SU-DHL-6 (cell line): ENCODE data around the gene COL4A1.

Source experiments
- H2AFZ ChIP-seq: fragments of 200-600 bp; sonication (generic); 2 replicates; pipeline ENCODE4 v1.6.1; 2014; ENCODE audit warnings: low read depth, mild to moderate bottlenecking, moderate library complexity, mixed read lengths, antibody characterized with exemption, low read length; ENCODE audit not compliant: severe bottlenecking
- H3F3A ChIP-seq: fragments of 200-600 bp; shearing (Covaris generic); 2 replicates; pipeline ENCODE4 v1.6.0; 2016; ENCODE audit warnings: antibody characterized with exemption, mild to moderate bottlenecking; ENCODE audit not compliant: insufficient read depth
- H3K27ac ChIP-seq: fragments of 200-600 bp; sonication (generic); 2 replicates; pipeline ENCODE4 v1.5.1; 2016; ENCODE audit warnings: low read depth, mild to moderate bottlenecking, low read length, moderate library complexity, mixed read lengths
- H3K27me3 ChIP-seq: fragments of 200-600 bp; sonication (generic), shearing (Covaris generic); 2 replicates; pipeline ENCODE4 v1.6.0; 2014; ENCODE audit warnings: mild to moderate bottlenecking, low read length
- H3K36me3 ChIP-seq: fragments of 200-600 bp; sonication (generic); 2 replicates; pipeline ENCODE4 v1.6.1; 2014; ENCODE audit warnings: mild to moderate bottlenecking, low read length, mixed read lengths
- H3K4me2 ChIP-seq: fragments of 300-600, 200-600 bp; shearing (Covaris generic), sonication (generic); 2 replicates; pipeline ENCODE4 v1.6.0; 2014; ENCODE audit warnings: low read length, low read depth, mild to moderate bottlenecking; ENCODE audit not compliant: poor library complexity, severe bottlenecking
- H3K4me3 ChIP-seq: fragments of 200-600 bp; sonication (generic); 2 replicates; pipeline ENCODE4 v1.5.1; 2014; ENCODE audit warnings: antibody characterized with exemption, low read length, mild to moderate bottlenecking, mixed read lengths; ENCODE audit not compliant: insufficient read depth, poor library complexity, severe bottlenecking
- H3K79me2 ChIP-seq: fragments of 200-600 bp; sonication (generic); 2 replicates; pipeline ENCODE4 v1.6.1; 2014; ENCODE audit warnings: mild to moderate bottlenecking, low read length, moderate library complexity; ENCODE audit not compliant: insufficient read depth
- H3K9ac ChIP-seq: fragments of 200-600 bp; sonication (generic); 2 replicates; pipeline ENCODE4 v1.7.0; 2014; ENCODE audit warnings: mild to moderate bottlenecking, low read length
- H3K9me2 ChIP-seq: fragments of 200-600 bp; sonication (generic); replicated peaks from 2 replicates; pipeline ENCODE4 v1.6.1; 2014; ENCODE audit warnings: low read length; ENCODE audit not compliant: insufficient read depth
- H3K9me3 ChIP-seq: fragments of 200-600 bp; sonication (generic); 2 replicates; pipeline ENCODE4 v1.6.1; 2014; ENCODE audit warnings: low read length, mixed read lengths; ENCODE audit not compliant: insufficient read depth
- H4K20me1 ChIP-seq: fragments of 200-600 bp; sonication (generic); 2 replicates; pipeline ENCODE4 v1.6.1; 2014; ENCODE audit warnings: low read depth, mild to moderate bottlenecking, antibody characterized with exemption, low read length, moderate library complexity, mixed read lengths
- EZH2phosphoT487 ChIP-seq: fragments of 200-600 bp; sonication (generic), shearing (Covaris generic); conservative IDR thresholded peaks from 2 replicates; pipeline ENCODE4 v1.6.1; 2018; ENCODE audit warnings: mild to moderate bottlenecking, antibody characterized with exemption, low read length, moderate library complexity, mixed read lengths
- TF ChIP-seq, protein P1 (sequence below): fragments of 200-600 bp; sonication (generic); IDR thresholded peaks from one replicate; pipeline ENCODE4 v1.5.1; 2017; ENCODE audit warnings: antibody characterized with exemption, mild to moderate bottlenecking, low read length, moderate library complexity; ENCODE audit not compliant: insufficient read depth, poor library complexity, severe bottlenecking

The COL4A1 gene

DNA sequence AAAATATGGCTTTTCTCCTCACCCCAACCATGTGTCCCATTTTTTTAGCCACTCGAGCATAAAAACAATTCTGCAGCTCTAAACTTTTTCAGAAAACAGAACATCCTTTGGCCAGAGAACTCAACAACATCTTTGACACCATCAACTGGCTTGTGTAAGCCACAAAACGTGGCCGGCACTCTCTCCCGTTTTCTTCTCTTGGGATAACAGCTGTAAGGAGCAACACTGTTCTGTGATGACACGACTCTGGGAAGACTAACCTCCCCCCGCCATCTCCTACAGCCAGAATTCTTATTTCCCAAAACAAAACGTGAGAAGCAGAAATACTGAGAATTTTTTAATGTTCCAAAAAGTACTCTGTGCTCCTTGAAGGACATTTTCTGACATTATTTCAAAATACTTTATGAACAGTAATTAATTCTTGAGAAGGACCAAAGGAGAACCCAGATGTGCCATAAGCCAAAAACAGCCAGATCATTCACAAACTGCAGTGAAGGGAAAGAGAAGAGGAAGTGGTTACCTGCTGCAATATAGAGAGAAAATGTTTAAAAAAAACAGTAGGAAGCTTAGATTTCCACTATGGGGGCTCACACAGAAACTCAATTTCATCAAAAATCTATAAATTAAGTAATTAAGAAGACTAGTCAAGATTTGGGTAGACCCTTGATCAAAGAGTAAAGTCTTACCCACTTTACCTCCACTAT, 25.8 kb downstream of the COL4A1 start:
- H3K9ac ChIP-seq: no peak overlapping the region
- H3K27me3 ChIP-seq: no peaks in the 10 kb centered on the region
- no peak overlapping the region for H3K27ac ChIP-seq
- no peaks in the 10 kb centered on the region for H3F3A ChIP-seq
- no peaks in the 10 kb centered on the region for H3K36me3 ChIP-seq
- H3K79me2 ChIP-seq: no peaks in the 10 kb centered on the region
- H3K9me3 ChIP-seq: no peaks in the 10 kb centered on the region
- no peaks in the 10 kb centered on the region for H4K20me1 ChIP-seq
- H3K4me3 ChIP-seq: no peak overlapping the region
- H3K9me2 ChIP-seq: no peaks in the 10 kb centered on the region
- no peak overlapping the region for H3K4me2 ChIP-seq
- H2AFZ ChIP-seq: no peak overlapping the region
- no peak for TF ChIP-seq EZH2phosphoT487
- TF ChIP-seq, protein P1, sequence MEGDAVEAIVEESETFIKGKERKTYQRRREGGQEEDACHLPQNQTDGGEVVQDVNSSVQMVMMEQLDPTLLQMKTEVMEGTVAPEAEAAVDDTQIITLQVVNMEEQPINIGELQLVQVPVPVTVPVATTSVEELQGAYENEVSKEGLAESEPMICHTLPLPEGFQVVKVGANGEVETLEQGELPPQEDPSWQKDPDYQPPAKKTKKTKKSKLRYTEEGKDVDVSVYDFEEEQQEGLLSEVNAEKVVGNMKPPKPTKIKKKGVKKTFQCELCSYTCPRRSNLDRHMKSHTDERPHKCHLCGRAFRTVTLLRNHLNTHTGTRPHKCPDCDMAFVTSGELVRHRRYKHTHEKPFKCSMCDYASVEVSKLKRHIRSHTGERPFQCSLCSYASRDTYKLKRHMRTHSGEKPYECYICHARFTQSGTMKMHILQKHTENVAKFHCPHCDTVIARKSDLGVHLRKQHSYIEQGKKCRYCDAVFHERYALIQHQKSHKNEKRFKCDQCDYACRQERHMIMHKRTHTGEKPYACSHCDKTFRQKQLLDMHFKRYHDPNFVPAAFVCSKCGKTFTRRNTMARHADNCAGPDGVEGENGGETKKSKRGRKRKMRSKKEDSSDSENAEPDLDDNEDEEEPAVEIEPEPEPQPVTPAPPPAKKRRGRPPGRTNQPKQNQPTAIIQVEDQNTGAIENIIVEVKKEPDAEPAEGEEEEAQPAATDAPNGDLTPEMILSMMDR: no peak

DNA sequence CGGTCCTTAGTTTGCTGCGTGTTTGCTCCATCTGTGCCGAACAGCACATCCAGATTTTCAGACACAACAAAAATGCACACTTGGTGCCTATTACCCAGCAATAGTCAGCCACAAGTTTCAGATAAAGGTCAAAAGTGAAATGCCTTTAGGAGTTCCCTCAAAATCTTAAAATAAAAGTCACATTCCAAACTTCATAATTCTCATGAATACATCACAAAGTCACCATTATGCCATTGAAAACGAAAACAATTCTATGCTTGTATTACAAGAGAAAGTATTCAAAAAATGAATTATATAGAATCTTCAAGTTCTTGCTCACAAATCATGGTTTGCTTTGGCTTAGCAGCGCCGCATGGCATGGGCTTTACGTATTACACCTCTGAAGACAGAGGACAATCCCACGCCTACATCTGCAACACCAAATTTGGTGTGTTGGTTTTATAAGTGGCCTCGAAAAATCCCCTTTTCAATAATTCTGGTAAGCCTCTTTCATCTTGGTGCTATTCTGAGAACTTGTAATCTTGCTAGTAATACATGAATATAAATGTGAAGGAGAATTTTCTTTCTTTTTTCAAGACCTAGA, 26.6 kb downstream of the COL4A1 start:
- Histone ChIP-seq H3K9me3 (no peaks in the 10 kb centered on the region), H3K79me2 (no peaks in the 10 kb centered on the region), H3K4me3 (no peak overlapping the region), H3K27me3 (no peaks in the 10 kb centered on the region), H2AFZ (no peak overlapping the region), H3K9me2 (no peaks in the 10 kb centered on the region), H4K20me1 (no peaks in the 10 kb centered on the region), H3F3A (no peaks in the 10 kb centered on the region), H3K4me2 (no peak overlapping the region), H3K9ac (no peak overlapping the region), H3K36me3 (no peaks in the 10 kb centered on the region), H3K27ac (no peak overlapping the region)
- no peak for TF ChIP-seq EZH2phosphoT487
- TF ChIP-seq, protein P1: no peak

DNA sequence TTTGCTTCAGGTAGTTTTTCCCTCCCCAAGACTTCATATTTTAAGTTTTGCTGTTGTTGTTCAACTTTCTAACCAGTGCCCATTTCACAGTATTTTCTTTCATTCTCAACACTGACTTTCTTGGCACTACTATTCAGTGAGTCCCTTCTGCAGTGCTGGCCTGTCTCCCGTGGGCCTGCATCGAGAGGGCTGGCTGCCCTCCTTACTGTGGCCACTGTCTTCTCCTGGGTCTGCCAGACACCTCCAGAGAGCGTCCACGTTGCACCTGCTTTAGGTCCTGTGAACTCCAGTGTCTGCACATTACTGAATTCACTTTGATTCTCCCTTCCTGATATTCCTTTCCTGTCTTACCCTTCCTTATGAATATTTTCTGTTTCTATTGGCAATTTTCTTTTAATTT, 27.3 kb downstream of the COL4A1 start:
- TF ChIP-seq EZH2phosphoT487: no peak
- TF ChIP-seq, protein P1: no peak
- no peaks in the 10 kb centered on the region for H3K27me3 ChIP-seq
- H3K9me3 ChIP-seq: no peaks in the 10 kb centered on the region
- H3K36me3 ChIP-seq: no peaks in the 10 kb centered on the region
- H3K27ac ChIP-seq: no peak overlapping the region
- no peaks in the 10 kb centered on the region for H3K9me2 ChIP-seq
- H3K79me2 ChIP-seq: no peaks in the 10 kb centered on the region
- H3K9ac ChIP-seq: no peak overlapping the region
- H3K4me2 ChIP-seq: no peak overlapping the region
- H4K20me1 ChIP-seq: no peaks in the 10 kb centered on the region
- H2AFZ ChIP-seq: no peak overlapping the region
- H3K4me3 ChIP-seq: no peak overlapping the region
- no peaks in the 10 kb centered on the region for H3F3A ChIP-seq
